ENCODE results near the gene UBE2QL1.

GRCh38 chr5:6447384-6448140 is 1.1 kb upstream of the UBE2QL1 start:
- TF ChIP-seq CTCF (IDR thresholded peaks at IDR 0.05; ENCODE audit: insufficient read depth, low read length, poor library complexity, severe bottlenecking) (no peak), EZH2phosphoT487 (conservative IDR thresholded peaks at IDR 0.05; ENCODE audit: low read length) (no peak)

All from SU-DHL-6 (cell line).